Naive thymus-derived CD4-positive, alpha-beta T cell (primary cell): ENCODE data around the gene HLA-DMA. TPM values are rescaled to one million over a fixed set of nuclear protein-coding genes. Genes with fewer than 3 reads are reported as not detected.

Experiments used
- ATAC-seq: fragments of 150-1000 bp; cut with Tn5 transposase; 2 replicates; pipeline ENCODE4 v1.10.0; 2021; ENCODE audit warnings: mild to moderate bottlenecking, moderate library complexity
- CTCF ChIA-PET: fragments of 350-600 bp; sonication (Branson Sonifier 250); formaldehyde crosslinking; loops from one replicate; lab custom pipeline; 2021; ENCODE audit warnings: antibody characterized with exemption; lab: Charles Lee
- POLR2A ChIA-PET: fragments of 350-600 bp; sonication (Branson Sonifier 250); formaldehyde crosslinking; loops from one replicate; lab custom pipeline; 2021; ENCODE audit warnings: antibody characterized with exemption, inconsistent platforms; lab: Charles Lee
- DNase-seq, 9 donors: peaks; one replicate each; pipeline versions ENCODE4 v3.0.0 to v3.0.0-alpha.2; 2020 to 2022; ENCODE audit warnings: mixed read lengths in 1 of 9
- H3K27ac ChIP-seq: one replicate; pipeline ENCODE4 v1.7.0; 2013; ENCODE audit warnings: mild to moderate bottlenecking, low read depth, low read length, moderate library complexity
- H3K27me3 ChIP-seq, 2 donors: one replicate each; pipeline ENCODE4 v1.7.0; 2013; ENCODE audit warnings: low read length in 2 of 2, mild to moderate bottlenecking in 2 of 2, moderate library complexity in 2 of 2; ENCODE audit not compliant: control insufficient read depth in 2 of 2, insufficient read depth in 2 of 2
- H3K36me3 ChIP-seq, 3 experiments: 1 replicate in 2 of 3; 2 replicates in 1 of 3; pipeline ENCODE4 v1.7.0; 2013; ENCODE audit warnings: low read length in 3 of 3, mild to moderate bottlenecking in 3 of 3, moderate library complexity in 1 of 3; ENCODE audit not compliant: insufficient read depth in 3 of 3, control insufficient read depth in 2 of 3
- H3K4me1 ChIP-seq, 2 donors: one replicate each; pipeline ENCODE4 v1.7.0; 2013; ENCODE audit warnings: low read length in 2 of 2, mild to moderate bottlenecking in 2 of 2, moderate library complexity in 1 of 2; ENCODE audit not compliant: control insufficient read depth in 2 of 2, insufficient read depth in 2 of 2
- H3K4me3 ChIP-seq: 2 replicates; pipeline ENCODE4 v1.7.0; 2013; ENCODE audit warnings: mild to moderate bottlenecking, low read length
- H3K9me3 ChIP-seq, 3 experiments: 1 replicate in 2 of 3; 2 replicates in 1 of 3; pipeline ENCODE4 v1.7.0; 2013; ENCODE audit warnings: low read length in 3 of 3; ENCODE audit not compliant: control insufficient read depth in 2 of 3
- H3K27ac Mint-ChIP-seq, 9 donors: one replicate each; pipeline ENCODE4 v1.8.0; 2020 to 2022; ENCODE audit warnings: mixed read lengths in 9 of 9, mild to moderate bottlenecking in 8 of 9, moderate library complexity in 5 of 9, inconsistent platforms in 2 of 9
- H3K27me3 Mint-ChIP-seq, 5 donors: one replicate each; pipeline ENCODE4 v1.8.0; 2021 to 2022; ENCODE audit warnings: mixed read lengths in 5 of 5, mild to moderate bottlenecking in 1 of 5
- H3K36me3 Mint-ChIP-seq, 5 donors: one replicate each; pipeline ENCODE4 v1.8.0; 2020 to 2022; ENCODE audit warnings: mixed read lengths in 5 of 5, mild to moderate bottlenecking in 3 of 5, inconsistent platforms in 1 of 5
- H3K4me1 Mint-ChIP-seq, 7 donors: one replicate each; pipeline ENCODE4 v1.8.0; 2020 to 2022; ENCODE audit warnings: mixed read lengths in 7 of 7, mild to moderate bottlenecking in 3 of 7, inconsistent platforms in 1 of 7
- H3K4me3 Mint-ChIP-seq, 10 donors: one replicate each; pipeline ENCODE4 v1.8.0; 2020 to 2022; ENCODE audit warnings: mild to moderate bottlenecking in 10 of 10, mixed read lengths in 10 of 10, moderate library complexity in 6 of 10, inconsistent platforms in 2 of 10
- H3K9me3 Mint-ChIP-seq, 11 donors: one replicate each; pipeline ENCODE4 v1.8.0; 2020 to 2022; ENCODE audit warnings: mixed read lengths in 11 of 11, mild to moderate bottlenecking in 4 of 11, inconsistent platforms in 1 of 11, moderate library complexity in 1 of 11
- intact Hi-C, 2 donors: fragments of 100-400 bp; cut with micrococcal nuclease; formaldehyde crosslinking; loops; one replicate each; pipeline ENCODE4 v1.15.1; 2023
- polyA plus RNA-seq, 2 donors: library from polyadenylated mRNA; unstranded; fragments of 300-500 nt; fragmentation: Illumina TruSeq; gene quantifications; one replicate each; pipeline ENCODE4 v1.2.3, GENCODE V29; 2021
- total RNA-seq, 6 experiments: library from RNA in 5 of 6; stranded (reverse) in 5 of 6; gene quantifications; 1 replicate in 5 of 6; 2 replicates in 1 of 6; pipeline ENCODE4 v1.2.3 and lab custom pipeline; 2021 to 2026

HLA-DMA gene
- total and polyA plus RNA-seq, 7 experiments from 2014 or later = 12.5 to 120 (median 25.6) TPM

DNA sequence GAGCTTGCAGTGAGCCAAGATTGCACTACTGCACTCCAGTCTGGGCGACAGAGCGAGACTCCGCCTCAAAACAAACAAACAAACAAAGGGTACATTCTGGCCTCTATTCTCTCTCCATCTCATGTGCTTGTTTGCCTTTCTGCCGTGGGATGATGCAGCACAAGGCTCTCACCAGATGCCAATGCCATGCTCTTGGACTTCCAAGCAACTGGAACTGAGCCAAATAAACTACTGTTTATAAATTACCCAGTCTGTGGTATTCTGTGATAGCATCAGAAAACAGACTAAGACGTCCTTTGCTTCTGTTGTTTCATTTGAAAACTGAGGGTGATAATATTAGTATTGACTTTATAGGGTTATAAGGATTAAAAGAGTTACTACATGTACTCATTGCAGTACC lies 11.9 kb upstream of the HLA-DMA start:
- Mint-ChIP-seq H3K36me3 (peaks cover 0 to 5% (median 0%) of the 10 kb centered on the region in 5 donors), H3K9me3 (no peaks in the 10 kb centered on the region), H3K4me3 (peak overlapping the region in 2 of 10 donors; percentile 22 to 37), H3K27me3 (peaks cover 0 to 2% (median 0%) of the 10 kb centered on the region in 5 donors), H3K27ac (peak overlapping the region in 7 of 9 donors; percentile 25 to 99 (median 78)), H3K4me1 (peaks cover 38 to 69% (median 63%) of the 10 kb centered on the region in 7 donors)
- no peak for DNase-seq
- intact Hi-C loops = loop anchor here in 1 of 2 donors (5.0 kb wide), 1 partner anchor 787 kb away; the partner anchor contains the start of genes AGPAT1 and RNF5
- H3K4me1 ChIP-seq = peaks cover 21 to 31% of the 10 kb centered on the region in 2 donors
- no peaks in the 10 kb centered on the region for H3K9me3 ChIP-seq
- no peak for ATAC-seq
- ChIA-PET POLR2A (interaction anchor here (1.3 to 25.6 kb wide), 5 partner anchors 11 to 126 kb away, joined by 3 to 638 read pairs (median 442); partner anchors contain the start of genes HLA-DMA, HLA-DMB, PSMB8 and TAP2), CTCF (interaction anchor here (1.3 to 14.2 kb wide), 6 partner anchors 11 to 126 kb away, joined by 3 to 229 read pairs (median 17); partner anchors contain the start of genes HLA-DMA, HLA-DMB and TAP2)
- H3K4me3 ChIP-seq = no peak overlapping the region
- H3K27ac ChIP-seq = no peak overlapping the region
- peaks cover 0 to 6% (median 0%) of the 10 kb centered on the region in 3 experiments for H3K36me3 ChIP-seq
- H3K27me3 ChIP-seq = no peaks in the 10 kb centered on the region

- POLR2A ChIA-PET = interaction anchor here (0.6 to 25.6 kb wide), 7 partner anchors 11 to 257 kb away, joined by 3 to 638 read pairs (median 7); partner anchors contain the start of genes HLA-DMA, HLA-DMB and TAP2
- DNase-seq = no peak
- peaks cover 41 to 70% (median 67%) of the 10 kb centered on the region in 7 donors for H3K4me1 Mint-ChIP-seq
Measured at GRCh38 chr6:32963866-32964265, 11.0 kb upstream of the HLA-DMA start.

GRCh38 chr6:32962213-32962826 lies 9.4 kb upstream of the HLA-DMA start:
- Histone ChIP-seq H3K27me3 (no peaks in the 10 kb centered on the region), H3K36me3 (no peaks in the 10 kb centered on the region), H3K4me1 (peaks cover 21 to 25% of the 10 kb centered on the region in 2 donors), H3K4me3 (no peak overlapping the region), H3K27ac (no peak overlapping the region), H3K9me3 (no peaks in the 10 kb centered on the region)
- Mint-ChIP-seq H3K27ac (peak overlapping the region in 4 of 9 donors; percentile 18 to 76 (median 66)), H3K27me3 (peaks cover 0 to 5% (median 0%) of the 10 kb centered on the region in 5 donors), H3K9me3 (no peaks in the 10 kb centered on the region), H3K4me1 (peaks cover 37 to 66% (median 64%) of the 10 kb centered on the region in 7 donors), H3K36me3 (peaks cover 0 to 12% (median 3%) of the 10 kb centered on the region in 5 donors), H3K4me3 (no peak overlapping the region)
- intact Hi-C loops = no loop called here
- CTCF ChIA-PET = interaction anchor here (1.0 to 14.2 kb wide), 5 partner anchors 9 to 77 kb away, joined by 4 to 229 read pairs (median 6); partner anchors contain the start of gene HLA-DMA
- POLR2A ChIA-PET = interaction anchor here (0.8 to 25.6 kb wide), 6 partner anchors 9 to 124 kb away, joined by 3 to 638 read pairs (median 223); partner anchors contain the start of genes HLA-DMA, HLA-DMB and TAP2
- no peak for DNase-seq
- ATAC-seq = no peak

More at GRCh38 chr6:32963866-32964265, 11.0 kb upstream of the HLA-DMA start:
- CTCF ChIA-PET = interaction anchor here (0.7 to 14.2 kb wide), 9 partner anchors 10 to 531 kb away, joined by 3 to 229 read pairs (median 4); partner anchors contain the start of genes HLA-DMA, HLA-DMB and TAP2
- Histone ChIP-seq H3K4me3 (no peak overlapping the region), H3K9me3 (no peaks in the 10 kb centered on the region), H3K36me3 (peaks cover 0 to 6% (median 0%) of the 10 kb centered on the region in 3 experiments), H3K27ac (no peak overlapping the region), H3K4me1 (peaks cover 21 to 27% of the 10 kb centered on the region in 2 donors), H3K27me3 (no peaks in the 10 kb centered on the region)
- Mint-ChIP-seq H3K27me3 (peaks cover 0 to 5% (median 0%) of the 10 kb centered on the region in 5 donors), H3K9me3 (no peaks in the 10 kb centered on the region), H3K36me3 (peaks cover 0 to 8% (median 0%) of the 10 kb centered on the region in 5 donors), H3K27ac (peak overlapping the region in 5 of 9 donors; percentile 14 to 71 (median 50)), H3K4me3 (peak overlapping the region in 4 of 10 donors; percentile 1 to 19 (median 8))
- no peak for ATAC-seq
- intact Hi-C loops = no loop called here

DNA sequence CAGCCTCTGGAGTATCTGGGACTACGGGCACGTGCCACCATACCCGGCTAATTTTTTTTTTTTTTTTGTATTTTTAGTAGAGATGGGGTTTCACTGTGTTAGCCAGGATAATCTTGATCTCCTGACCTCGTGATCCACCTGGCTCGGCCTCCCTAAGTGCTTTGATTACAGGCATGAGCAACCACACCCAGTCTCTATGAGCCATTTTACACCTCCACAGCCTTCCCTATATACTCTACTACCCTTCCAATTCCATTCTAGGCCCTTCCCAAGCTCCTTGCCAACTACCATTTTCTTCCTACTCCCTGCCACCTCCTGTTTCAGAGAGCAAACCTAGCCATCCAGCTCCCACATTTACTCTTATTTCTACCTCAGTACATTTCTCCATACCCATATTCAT lies 7.7 kb upstream of the HLA-DMA start:
- no peaks in the 10 kb centered on the region for H3K27me3 ChIP-seq
- H3K4me3 ChIP-seq = no peak overlapping the region
- H3K27ac ChIP-seq = no peak overlapping the region
- Mint-ChIP-seq H3K36me3 (peaks cover 0 to 12% (median 3%) of the 10 kb centered on the region in 5 donors), H3K4me1 (peaks cover 24 to 52% (median 50%) of the 10 kb centered on the region in 7 donors), H3K4me3 (no peak overlapping the region), H3K27me3 (peaks cover 0 to 5% (median 0%) of the 10 kb centered on the region in 5 donors), H3K9me3 (no peaks in the 10 kb centered on the region), H3K27ac (peak overlapping the region in 1 of 9 donors; percentile 48)
- H3K36me3 ChIP-seq = no peaks in the 10 kb centered on the region
- intact Hi-C loops = no loop called here
- ChIA-PET CTCF (interaction anchor here (0.7 to 1.7 kb wide), 3 partner anchors 24 to 75 kb away, joined by 3 to 6 read pairs (median 4); no protein-coding TSS in a partner anchor), POLR2A (interaction anchor here (1.3 to 17.3 kb wide), 2 partner anchors 10 to 20 kb away, joined by 5 to 442 read pairs; no protein-coding TSS in a partner anchor)
- H3K9me3 ChIP-seq = no peaks in the 10 kb centered on the region
- H3K4me1 ChIP-seq = peaks cover 6 to 8% of the 10 kb centered on the region in 2 donors
- DNase-seq = no peak
- no peak for ATAC-seq

DNA sequence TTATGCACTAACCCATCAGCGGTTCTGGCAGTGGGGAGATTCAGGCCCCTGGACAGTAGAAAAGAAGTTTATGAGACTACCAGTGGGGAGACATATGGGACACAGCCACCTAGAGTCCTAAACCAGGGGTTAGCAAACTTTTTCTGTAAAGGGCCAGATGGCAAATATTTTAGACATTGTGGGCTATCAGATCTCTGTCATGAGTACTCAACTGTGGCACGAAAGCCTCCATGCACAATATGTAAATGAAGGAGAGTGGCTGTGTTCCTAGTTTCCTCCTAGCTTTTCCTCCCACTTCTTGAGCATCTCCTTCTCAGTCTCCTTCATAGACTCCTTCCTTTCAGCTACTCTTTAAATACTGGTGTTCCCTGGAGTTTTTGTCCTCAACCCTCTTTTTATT lies 3.3 kb upstream of the HLA-DMA start:
- no peaks in the 10 kb centered on the region for H3K36me3 ChIP-seq
- peaks cover 0 to 5% (median 0%) of the 10 kb centered on the region in 5 donors for H3K27me3 Mint-ChIP-seq
- H3K4me1 ChIP-seq = peaks cover 12 to 21% of the 10 kb centered on the region in 2 donors
- no peak overlapping the region for H3K4me3 Mint-ChIP-seq
- no peaks in the 10 kb centered on the region for H3K27me3 ChIP-seq
- no peak overlapping the region for H3K4me3 ChIP-seq
- CTCF ChIA-PET = interaction anchor here (0.7 to 13.5 kb wide), 5 partner anchors 8 to 173 kb away, joined by 4 to 411 read pairs (median 7); partner anchors contain the start of genes BRD2 and HLA-DMB
- H3K4me1 Mint-ChIP-seq = peaks cover 30 to 54% (median 45%) of the 10 kb centered on the region in 7 donors
- no peak overlapping the region for H3K27ac ChIP-seq
- intact Hi-C loops = no loop called here
- peak overlapping the region in 2 of 9 donors; percentile 68 to 88 for H3K27ac Mint-ChIP-seq
- no peaks in the 10 kb centered on the region for H3K9me3 Mint-ChIP-seq
- DNase-seq (no peak), ATAC-seq (no peak)
- no peaks in the 10 kb centered on the region for H3K9me3 ChIP-seq
- H3K36me3 Mint-ChIP-seq = peaks cover 0 to 12% (median 4%) of the 10 kb centered on the region in 5 donors
- POLR2A ChIA-PET = interaction anchor here (0.7 to 13.5 kb wide), 2 partner anchors 19 to 75 kb away, joined by 3 to 638 read pairs; partner anchors contain the start of gene BRD2
